Heart left ventricle (tissue), 13 donors: ENCODE results near the gene NSMCE3.

ENCODE experiments used
- POLR2A ChIP-seq, 2 donors: fragments of 450-650 bp; IDR thresholded peaks; one replicate each; pipeline ENCODE4 v1.6.1; 2017; ENCODE audit warnings: antibody characterized with exemption in 2 of 2, mild to moderate bottlenecking in 2 of 2, moderate library complexity in 2 of 2
- TF ChIP-seq, protein P1 (sequence below), 12 donors: fragments of 200-600 bp; sonication (generic) in 4 of 12; IDR thresholded peaks; one replicate each; pipeline versions ENCODE4 v1.5.0 to v1.8.0; 2018 to 2022; ENCODE audit warnings: antibody characterized with exemption in 12 of 12, mild to moderate bottlenecking in 5 of 12
- donor health status: ischemic (EF 13 %, LVEDD 7.1; RV severe dilation, severe dysfunction).
- donor health status: DM: no; HTN: yes; CAD: no.
- donor health status: DM: no; HTN: no; CAD: no.
- donor health status: ischemic (EF 25% LVEDD 6.9; RV normal size, moderate dysfunction).
- donor health status: ischemic (EF 25% LVEDD 5.7; RV mildly dilated, moderate dysfunction).
- donor health status: ischemic (EF 35%, LVEDD 5.7; RV mildly dilated, moderate dysfunction).
- donor health status: nonischemic (EF 11% LVEDD 7.7; RV severe dilation, severe dysfunction).
- donor health status: DM: yes; HTN: yes; CAD: no.
- donor health status: PGD.
- donor health status: ischemic (EF 29% LVEDD 5.4; RV normal size, mild dysfunction).
- donor health status: nonischemic (EF 23%, LVEDD 6.1; RV moderate dilation, normal function).

DNA sequence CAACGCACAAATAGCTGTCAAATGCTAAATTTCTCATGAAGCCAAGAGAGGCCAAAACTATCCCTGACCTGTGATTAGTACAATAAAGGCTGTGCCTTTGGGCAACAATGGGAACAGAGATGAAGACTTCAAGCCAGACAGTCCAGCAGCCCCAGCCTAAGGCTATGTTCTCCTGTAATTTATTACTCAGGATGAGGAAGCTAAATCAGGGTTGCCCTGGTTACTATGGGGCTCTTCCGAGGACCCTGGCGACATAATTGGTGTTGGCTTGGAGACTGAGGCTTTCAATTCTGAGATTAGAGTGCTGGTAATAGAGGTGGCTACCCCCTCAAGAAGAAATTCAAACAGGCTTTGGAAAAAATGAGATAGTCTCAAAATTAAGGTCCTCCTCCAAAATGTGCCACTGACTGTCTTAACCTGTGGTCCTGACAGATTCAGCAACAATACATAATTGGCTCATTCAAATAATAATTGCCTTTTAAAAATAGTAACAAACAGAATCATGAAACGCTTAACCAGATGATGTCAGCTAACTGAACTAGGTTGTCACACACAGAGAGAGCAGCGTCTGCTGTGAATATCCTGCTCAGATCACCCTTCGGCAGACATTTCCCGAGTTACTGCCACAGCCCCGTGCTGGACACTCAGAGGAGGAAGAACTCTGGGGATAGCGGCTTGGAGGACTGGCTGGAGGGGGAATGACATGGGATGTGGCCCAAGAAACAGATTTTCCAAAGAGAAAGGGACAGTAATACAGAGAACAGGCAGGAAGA lies 43.0 kb downstream of the NSMCE3 start:
- TF ChIP-seq, protein P1, sequence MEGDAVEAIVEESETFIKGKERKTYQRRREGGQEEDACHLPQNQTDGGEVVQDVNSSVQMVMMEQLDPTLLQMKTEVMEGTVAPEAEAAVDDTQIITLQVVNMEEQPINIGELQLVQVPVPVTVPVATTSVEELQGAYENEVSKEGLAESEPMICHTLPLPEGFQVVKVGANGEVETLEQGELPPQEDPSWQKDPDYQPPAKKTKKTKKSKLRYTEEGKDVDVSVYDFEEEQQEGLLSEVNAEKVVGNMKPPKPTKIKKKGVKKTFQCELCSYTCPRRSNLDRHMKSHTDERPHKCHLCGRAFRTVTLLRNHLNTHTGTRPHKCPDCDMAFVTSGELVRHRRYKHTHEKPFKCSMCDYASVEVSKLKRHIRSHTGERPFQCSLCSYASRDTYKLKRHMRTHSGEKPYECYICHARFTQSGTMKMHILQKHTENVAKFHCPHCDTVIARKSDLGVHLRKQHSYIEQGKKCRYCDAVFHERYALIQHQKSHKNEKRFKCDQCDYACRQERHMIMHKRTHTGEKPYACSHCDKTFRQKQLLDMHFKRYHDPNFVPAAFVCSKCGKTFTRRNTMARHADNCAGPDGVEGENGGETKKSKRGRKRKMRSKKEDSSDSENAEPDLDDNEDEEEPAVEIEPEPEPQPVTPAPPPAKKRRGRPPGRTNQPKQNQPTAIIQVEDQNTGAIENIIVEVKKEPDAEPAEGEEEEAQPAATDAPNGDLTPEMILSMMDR (IDR thresholded peaks at IDR 0.05) = no peak
- TF ChIP-seq POLR2A (IDR thresholded peaks at IDR 0.05) = no peak
